H1 (cell line): ENCODE results near the gene STAM2. TPM values are rescaled to one million over a fixed set of nuclear protein-coding genes. Genes with fewer than 3 reads are reported as not detected.

ENCODE experiments used
- CTCF ChIA-PET: fragments of 300-600 bp; sonication (Branson Sonifier 250); formaldehyde crosslinking; loops from one replicate; lab custom pipeline; 2021; ENCODE audit not compliant: partially characterized antibody; lab: Charles Lee
- POLR2A ChIA-PET: fragments of 300-600 bp; sonication (Branson Sonifier 250); formaldehyde crosslinking; loops from one replicate; lab custom pipeline; 2021; ENCODE audit warnings: inconsistent platforms; ENCODE audit not compliant: partially characterized antibody; lab: Charles Lee
- DNase-seq, 2 experiments: peaks; one replicate each; pipeline versions ENCODE4 v3.0.0 to v3.0.0-alpha.2; 2010 to 2022; ENCODE audit warnings: low spot score in 2 of 2, low read depth in 1 of 2, mixed read lengths in 1 of 2
- FAIRE-seq: peaks from 2 replicates; lab custom pipeline; 2011; peaks lifted over from hg19 to GRCh38; lab: Jason Lieb, UNC
- H2AFZ ChIP-seq: 2 replicates; pipeline ENCODE4 v1.8.1; 2012; ENCODE audit warnings: low read length, inconsistent platforms
- H2AK5ac ChIP-seq: 2 replicates; pipeline ENCODE4 v1.6.1; 2013; ENCODE audit warnings: low read depth, low read length
- H2BK120ac ChIP-seq: replicated peaks from 2 replicates; pipeline ENCODE3; 2013; ENCODE audit warnings: low read depth, low read length, inconsistent platforms
- H2BK12ac ChIP-seq: 2 replicates; pipeline ENCODE4 v1.6.1; 2013; ENCODE audit warnings: low read depth, low read length
- H2BK15ac ChIP-seq: 2 replicates; pipeline ENCODE4 v1.6.1; 2013; ENCODE audit warnings: low read length
- H2BK20ac ChIP-seq: 2 replicates; pipeline ENCODE4 v1.6.1; 2013; ENCODE audit warnings: low read length
- H2BK5ac ChIP-seq: 2 replicates; pipeline ENCODE4 v1.6.1; 2013; ENCODE audit warnings: low read depth, low read length
- H3K14ac ChIP-seq: 2 replicates; pipeline ENCODE4 v1.6.1; 2013; ENCODE audit warnings: inconsistent platforms; ENCODE audit not compliant: insufficient read length
- H3K18ac ChIP-seq: 2 replicates; pipeline ENCODE4 v1.6.1; 2013; ENCODE audit warnings: low read length; ENCODE audit errors: extremely low read depth
- H3K23ac ChIP-seq: 2 replicates; pipeline ENCODE4 v1.6.1; 2013; ENCODE audit warnings: inconsistent platforms; ENCODE audit not compliant: insufficient read length
- H3K23me2 ChIP-seq: 2 replicates; pipeline ENCODE4 v1.6.1; 2013; ENCODE audit warnings: low read depth, low read length
- H3K27ac ChIP-seq: 2 replicates; pipeline ENCODE4 v1.6.1; 2011; ENCODE audit warnings: low read depth, low read length, inconsistent platforms
- H3K27me3 ChIP-seq, 4 experiments: replicated peaks in 1 of 4; 1 replicate in 1 of 4; 2 replicates in 3 of 4; pipeline versions ENCODE4 v1.6.1 to v1.8.1; 2011 to 2013; ENCODE audit warnings: low read length in 3 of 4, mild to moderate bottlenecking in 3 of 4, inconsistent platforms in 2 of 4, mixed read lengths in 2 of 4, moderate library complexity in 1 of 4; ENCODE audit not compliant: control insufficient read depth in 3 of 4, insufficient read depth in 3 of 4; ENCODE audit errors: extremely low read depth in 1 of 4
- H3K36me3 ChIP-seq, 4 experiments: 2 replicates each; pipeline versions ENCODE4 v1.6.1 to v1.8.1; 2011 to 2013; ENCODE audit warnings: mild to moderate bottlenecking in 4 of 4, low read length in 3 of 4, moderate library complexity in 2 of 4, control low read depth in 1 of 4, inconsistent platforms in 1 of 4; ENCODE audit not compliant: insufficient read depth in 4 of 4, control insufficient read depth in 2 of 4
- H3K4ac ChIP-seq: replicated peaks from 2 replicates; pipeline ENCODE3; 2013; ENCODE audit warnings: low read length, low read depth, mixed read lengths, inconsistent platforms; ENCODE audit not compliant: insufficient read length
- H3K4me1 ChIP-seq, 4 experiments: replicated peaks in 1 of 4; 1 replicate in 1 of 4; 2 replicates in 3 of 4; pipeline versions ENCODE4 v1.6.1 to v1.8.1; 2011 to 2013; ENCODE audit warnings: low read length in 3 of 4, inconsistent platforms in 2 of 4, mixed read lengths in 1 of 4; ENCODE audit not compliant: insufficient read depth in 4 of 4, control insufficient read depth in 3 of 4
- H3K4me2 ChIP-seq, 2 experiments: 2 replicates each; pipeline versions ENCODE4 v1.6.1 to v1.8.1; 2011 to 2013; ENCODE audit warnings: low read depth in 2 of 2, low read length in 2 of 2, control low read depth in 1 of 2, inconsistent platforms in 1 of 2, mild to moderate bottlenecking in 1 of 2; ENCODE audit not compliant: insufficient read depth in 1 of 2
- H3K4me3 ChIP-seq, 4 experiments: fragments of 200-600, 300-600 bp in 1 of 4; sonication (generic), shearing (Covaris generic), sonication (Bioruptor Twin) in 1 of 4; 2 replicates each; pipeline versions ENCODE4 v1.5.1 to v1.8.1; 2011 to 2016; ENCODE audit warnings: low read length in 4 of 4, low read depth in 3 of 4, control low read depth in 2 of 4, inconsistent platforms in 2 of 4, mild to moderate bottlenecking in 2 of 4, mixed read lengths in 1 of 4, moderate library complexity in 1 of 4; ENCODE audit not compliant: insufficient read depth in 2 of 4; ENCODE audit errors: extremely low read depth in 1 of 4
- H3K56ac ChIP-seq: replicated peaks from 2 replicates; pipeline ENCODE3; 2013; ENCODE audit warnings: low read depth, mild to moderate bottlenecking, mixed read lengths, low read length, inconsistent platforms; ENCODE audit not compliant: insufficient read length
- H3K79me1 ChIP-seq: 2 replicates; pipeline ENCODE4 v1.6.1; 2013; ENCODE audit warnings: low read depth, low read length, control low read depth
- H3K79me2 ChIP-seq, 2 experiments: 2 replicates each; pipeline versions ENCODE4 v1.6.1 to v1.8.1; 2012 to 2013; ENCODE audit warnings: low read length in 2 of 2, mild to moderate bottlenecking in 2 of 2, inconsistent platforms in 1 of 2; ENCODE audit not compliant: insufficient read depth in 2 of 2, control insufficient read depth in 1 of 2
- H3K9ac ChIP-seq, 4 experiments: replicated peaks in 1 of 4; 1 replicate in 1 of 4; 2 replicates in 3 of 4; pipeline versions ENCODE4 v1.6.1 to v1.8.1; 2011 to 2013; ENCODE audit warnings: low read depth in 3 of 4, low read length in 3 of 4, control low read depth in 2 of 4, mild to moderate bottlenecking in 2 of 4, moderate library complexity in 2 of 4, inconsistent platforms in 1 of 4; ENCODE audit errors: extremely low read depth in 1 of 4
- H3K9me3 ChIP-seq, 2 experiments: 2 replicates each; pipeline versions ENCODE4 v1.6.1 to v1.8.1; 2012 to 2013; ENCODE audit warnings: mild to moderate bottlenecking in 2 of 2, moderate library complexity in 2 of 2, control low read depth in 1 of 2, inconsistent platforms in 1 of 2, low read depth in 1 of 2, low read length in 1 of 2, mixed read lengths in 1 of 2; ENCODE audit not compliant: insufficient read depth in 2 of 2
- H4K20me1 ChIP-seq, 2 experiments: replicated peaks in 1 of 2; 2 replicates each; pipeline versions ENCODE3 to v1.8.1; 2011 to 2013; ENCODE audit warnings: inconsistent platforms in 2 of 2, low read length in 2 of 2, mild to moderate bottlenecking in 1 of 2; ENCODE audit not compliant: insufficient read depth in 2 of 2, control insufficient read depth in 1 of 2
- H4K5ac ChIP-seq: 2 replicates; pipeline ENCODE4 v1.6.1; 2013; ENCODE audit warnings: low read length, low read depth, mixed read lengths, inconsistent platforms; ENCODE audit not compliant: insufficient read length
- H4K8ac ChIP-seq: 2 replicates; pipeline ENCODE4 v1.8.0; 2013; ENCODE audit warnings: mild to moderate bottlenecking, moderate library complexity, low read length, inconsistent platforms; ENCODE audit not compliant: insufficient read depth; ENCODE audit errors: extremely low read depth
- H4K91ac ChIP-seq: replicated peaks from 2 replicates; pipeline ENCODE3; 2013; ENCODE audit warnings: low read length, mixed read lengths, inconsistent platforms; ENCODE audit not compliant: insufficient read length
- CBX8 ChIP-seq: fragments of 300-800, 300-1000 bp; sonication (generic); IDR thresholded peaks from 2 replicates; pipeline ENCODE4 v1.7.1; 2016; ENCODE audit warnings: low read depth, low read length, borderline replicate concordance
- CEBPB ChIP-seq: IDR thresholded peaks from 2 replicates; pipeline ENCODE4 v1.6.1; 2012; ENCODE audit warnings: low read depth, low read length
- GTF2F1 ChIP-seq: IDR thresholded peaks from 2 replicates; pipeline ENCODE4 v1.6.1; 2012; ENCODE audit warnings: low read depth, low read length, improper control_type of control experiment, borderline replicate concordance
- JUN ChIP-seq: IDR thresholded peaks from 2 replicates; pipeline ENCODE4 v1.6.1; 2011; ENCODE audit warnings: low read depth, mild to moderate bottlenecking, improper control_type of control experiment, low read length
- WGBS, 2 experiments: shearing (Covaris generic) in 1 of 2; methylation state at CpG; one replicate each; pipeline versions ENCODE4 v1.1.6 to v1.1.7; 2013 to 2015; ENCODE audit warnings: low lambda C conversion rate in 2 of 2, mixed read lengths in 2 of 2, inconsistent platforms in 1 of 2, low coverage in 1 of 2, missing lambda C conversion rate in 1 of 2; ENCODE audit not compliant: insufficient replicate concordance in 2 of 2, insufficient coverage in 1 of 2, insufficient read length in 1 of 2; ENCODE audit errors: extremely low coverage in 1 of 2, missing lambda C conversion rate in 1 of 2; 5-methylcytosine and 5-hydroxymethylcytosine counted together
- polyA plus RNA-seq, 7 experiments: library from polyadenylated mRNA; depleted of rRNA in 3 of 7; stranded (reverse) in 5 of 7; unstranded in 2 of 7; fragments of >200 nt in 5 of 7; fragments of 200-250 nt in 2 of 7; gene quantifications; 1 replicate in 5 of 7; 2 replicates in 1 of 7; 4 replicates in 1 of 7; pipeline versions ENCODE4 v1.2.1 to v1.2.3, GENCODE V29; 2011 to 2013; ENCODE audit warnings: missing spikeins in 2 of 7, mixed read lengths in 2 of 7
- total RNA-seq: library from RNA; stranded (reverse); fragmentation: NEBNext Ultra II Directional; extraction: Animal tissue kit (Norgen Biotek cat#: 25700); gene quantifications from 2 replicates; pipeline ENCODE4 v1.2.1, GENCODE V29; 2021

Gene STAM2
- total and polyA plus RNA-seq, 2 of the 8 experiments (the other 6 are each of a cell fraction or from before 2014, with no cell fraction given), result 5.4 to 9.4 TPM

- FAIRE-seq, result no peak
Observed at GRCh38 chr2:152093464-152093863, 82.1 kb downstream of the STAM2 start.

More at GRCh38 chr2:152093464-152093863, 82.1 kb downstream of the STAM2 start:
- Histone ChIP-seq H2BK12ac (no peak overlapping the region), H4K8ac (no peak overlapping the region), H2BK15ac (no peak overlapping the region), H3K23ac (no peak overlapping the region), H3K27ac (no peak overlapping the region), H3K56ac (no peak overlapping the region), H3K4me1 (peaks cover 0 to 4% (median 1%) of the 10 kb centered on the region in 4 experiments; a peak in 2 of 7 replicates), H3K4me3 (no peak overlapping the region), H2BK20ac (no peak overlapping the region), H3K23me2 (peaks cover 11% of the 10 kb centered on the region; the same call in 1 of the 2 replicates), H4K5ac (no peak overlapping the region), H3K4ac (no peak overlapping the region), H2BK120ac (no peak overlapping the region), H4K20me1 (no peaks in the 10 kb centered on the region), H2AK5ac (no peak overlapping the region), H3K18ac (no peak overlapping the region), H2AFZ (no peak overlapping the region), H4K91ac (no peak overlapping the region), H3K36me3 (no peaks in the 10 kb centered on the region), H3K14ac (no peak overlapping the region), H3K79me1 (no peaks in the 10 kb centered on the region), H3K4me2 (no peak overlapping the region), H3K27me3 (peaks cover 13 to 22% (median 19%) of the 10 kb centered on the region in 4 experiments), H3K9ac (no peak overlapping the region), H2BK5ac (no peak overlapping the region), H3K79me2 (no peaks in the 10 kb centered on the region), H3K9me3 (no peaks in the 10 kb centered on the region)
- TF ChIP-seq CBX8 (no peak), JUN (no peak), GTF2F1 (no peak), CEBPB (no peak)
- ChIA-PET POLR2A (no interaction called here), CTCF (no interaction called here)
- DNase-seq, result no peak
- WGBS, 2 experiments, result 90% methylated on average over 2 of the region's 2 CpGs; no CpG with 5 or more reads in 1 of the 2 experiments
